HG02938 (cell line): Measurements from ENCODE around the gene ZP3.
"Not testable (repeated sequence)": the region's sequence is repeated elsewhere in the genome, so short reads cannot be mapped to it uniquely, and the experiment has no call there.

ENCODE experiments used
- ATAC-seq: cut with Tn5 transposase; IDR thresholded peaks from one replicate; pipeline ENCODE4 v1.9.1; 2021; ENCODE audit warnings: mild to moderate bottlenecking, moderate library complexity; ENCODE audit not compliant: unreplicated experiment

Gene ZP3

GRCh38 chr7:76480403-76481253 is 55.9 kb downstream of the ZP3 start:
- ATAC-seq: not testable (repeated sequence)

DNA sequence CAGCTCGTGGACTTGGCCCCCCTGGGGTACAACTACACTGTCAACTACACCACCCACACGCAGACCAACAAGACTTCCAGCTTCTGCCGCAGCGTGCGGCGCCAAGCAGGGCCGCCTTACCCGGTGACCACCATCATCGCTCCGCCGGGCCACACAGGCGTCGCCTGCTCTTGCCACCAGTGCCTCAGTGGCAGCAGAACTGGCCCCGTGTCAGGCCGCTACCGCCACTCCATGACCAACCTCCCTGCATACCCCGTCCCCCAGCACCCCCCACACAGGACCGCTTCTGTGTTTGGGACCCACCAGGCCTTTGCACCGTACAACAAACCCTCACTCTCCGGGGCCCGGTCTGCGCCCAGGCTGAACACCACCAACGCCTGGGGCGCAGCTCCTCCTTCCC is 57.9 kb downstream of the ZP3 start:
- not testable (repeated sequence) for ATAC-seq

GRCh38 chr7:76483081-76483480 is 58.3 kb downstream of the ZP3 start:
- not testable (repeated sequence) for ATAC-seq

DNA sequence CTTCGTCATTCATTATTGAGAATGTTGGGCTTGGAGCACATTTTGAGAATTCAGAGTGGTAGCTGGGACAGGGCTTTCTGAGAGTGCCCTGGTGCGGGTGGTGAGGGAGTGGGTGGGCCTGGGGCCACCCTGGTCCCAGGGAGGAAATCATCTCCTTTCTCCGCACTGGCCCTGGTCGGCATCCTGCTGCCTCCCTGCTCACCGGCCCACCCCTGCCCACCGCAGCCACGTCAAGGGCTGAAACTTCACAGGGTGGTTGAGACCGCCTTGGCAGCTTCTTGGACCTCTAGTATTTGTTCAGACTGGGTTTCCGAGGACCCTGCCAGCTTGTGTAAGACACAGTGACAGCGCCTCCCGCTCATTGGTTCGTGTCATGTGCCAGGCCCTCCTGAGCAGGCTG is 59.7 kb downstream of the ZP3 start:
- not testable (repeated sequence) for ATAC-seq

- ATAC-seq: peak; percentile 3
These were observed 61.3 kb downstream of the ZP3 start for GRCh38 chr7:76485822-76486610.

- peak; percentile 99 for ATAC-seq
These were observed 61.9 kb downstream of the ZP3 start for GRCh38 chr7:76486618-76487017.

DNA sequence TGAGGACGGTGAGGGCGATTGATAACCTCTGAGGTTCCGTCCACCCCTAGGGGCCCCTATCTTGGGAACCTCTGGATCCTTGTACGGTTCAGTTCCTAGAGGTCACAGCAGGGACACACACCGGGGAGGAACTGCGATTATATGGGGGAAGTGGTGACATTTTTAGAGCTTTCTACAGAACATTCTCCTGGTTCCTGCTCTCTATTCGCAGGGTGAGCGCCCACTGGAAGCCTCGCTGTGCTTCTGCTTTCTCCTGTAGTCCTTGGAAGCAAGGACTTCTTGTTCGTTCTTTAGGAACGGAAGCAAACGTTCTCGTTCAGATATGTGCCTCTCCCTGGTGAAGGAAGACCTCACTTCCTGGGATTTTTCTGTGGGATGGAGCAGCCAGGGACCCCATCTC is 63.2 kb downstream of the ZP3 start:
- not testable (repeated sequence) for ATAC-seq
